ENCODE measurements around the gene NAALADL2. TPM values are rescaled to one million over a fixed set of nuclear protein-coding genes. Genes with fewer than 3 reads are reported as not detected.
"Not testable (repeated sequence)": the region's sequence is repeated elsewhere in the genome, so short reads cannot be mapped to it uniquely, and the experiment has no call there.

NAALADL2 gene
- total RNA-seq, 4 donors from 2014 or later, result 7.0 to 34.7 (median 18.4) TPM

DNA sequence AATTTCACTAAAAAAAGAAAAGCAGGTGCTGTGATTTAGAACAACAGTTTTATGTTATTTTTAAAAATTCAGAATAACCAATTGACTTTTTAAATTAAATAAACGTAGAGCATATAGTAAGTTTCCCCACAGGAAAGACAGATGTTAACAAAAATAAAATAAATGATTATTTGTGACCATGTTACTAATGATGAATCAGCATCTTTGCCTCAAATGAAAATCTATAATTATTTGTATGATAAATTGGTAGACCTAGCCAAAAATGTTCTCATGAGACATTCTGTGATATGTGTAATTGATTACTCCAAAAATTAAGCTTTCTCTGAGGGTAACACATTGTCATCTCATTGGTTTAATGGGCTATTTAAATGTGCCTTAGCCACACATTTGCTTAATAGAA, 948.0 kb downstream of the NAALADL2 start:
- Histone ChIP-seq H3K4me3 (no peak overlapping the region), H3K27ac (no peak overlapping the region), H3K9me3 (no peaks in the 10 kb centered on the region), H3K4me1 (no peaks in the 10 kb centered on the region), H3K27me3 (no peaks in the 10 kb centered on the region), H3K36me3 (no peaks in the 10 kb centered on the region)
- DNase-seq, result no peak
- TF ChIP-seq POLR2A (IDR thresholded peaks at IDR 0.05), result no peak
- TF ChIP-seq, protein P1, sequence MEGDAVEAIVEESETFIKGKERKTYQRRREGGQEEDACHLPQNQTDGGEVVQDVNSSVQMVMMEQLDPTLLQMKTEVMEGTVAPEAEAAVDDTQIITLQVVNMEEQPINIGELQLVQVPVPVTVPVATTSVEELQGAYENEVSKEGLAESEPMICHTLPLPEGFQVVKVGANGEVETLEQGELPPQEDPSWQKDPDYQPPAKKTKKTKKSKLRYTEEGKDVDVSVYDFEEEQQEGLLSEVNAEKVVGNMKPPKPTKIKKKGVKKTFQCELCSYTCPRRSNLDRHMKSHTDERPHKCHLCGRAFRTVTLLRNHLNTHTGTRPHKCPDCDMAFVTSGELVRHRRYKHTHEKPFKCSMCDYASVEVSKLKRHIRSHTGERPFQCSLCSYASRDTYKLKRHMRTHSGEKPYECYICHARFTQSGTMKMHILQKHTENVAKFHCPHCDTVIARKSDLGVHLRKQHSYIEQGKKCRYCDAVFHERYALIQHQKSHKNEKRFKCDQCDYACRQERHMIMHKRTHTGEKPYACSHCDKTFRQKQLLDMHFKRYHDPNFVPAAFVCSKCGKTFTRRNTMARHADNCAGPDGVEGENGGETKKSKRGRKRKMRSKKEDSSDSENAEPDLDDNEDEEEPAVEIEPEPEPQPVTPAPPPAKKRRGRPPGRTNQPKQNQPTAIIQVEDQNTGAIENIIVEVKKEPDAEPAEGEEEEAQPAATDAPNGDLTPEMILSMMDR (IDR thresholded peaks at IDR 0.05), result no peak

DNA sequence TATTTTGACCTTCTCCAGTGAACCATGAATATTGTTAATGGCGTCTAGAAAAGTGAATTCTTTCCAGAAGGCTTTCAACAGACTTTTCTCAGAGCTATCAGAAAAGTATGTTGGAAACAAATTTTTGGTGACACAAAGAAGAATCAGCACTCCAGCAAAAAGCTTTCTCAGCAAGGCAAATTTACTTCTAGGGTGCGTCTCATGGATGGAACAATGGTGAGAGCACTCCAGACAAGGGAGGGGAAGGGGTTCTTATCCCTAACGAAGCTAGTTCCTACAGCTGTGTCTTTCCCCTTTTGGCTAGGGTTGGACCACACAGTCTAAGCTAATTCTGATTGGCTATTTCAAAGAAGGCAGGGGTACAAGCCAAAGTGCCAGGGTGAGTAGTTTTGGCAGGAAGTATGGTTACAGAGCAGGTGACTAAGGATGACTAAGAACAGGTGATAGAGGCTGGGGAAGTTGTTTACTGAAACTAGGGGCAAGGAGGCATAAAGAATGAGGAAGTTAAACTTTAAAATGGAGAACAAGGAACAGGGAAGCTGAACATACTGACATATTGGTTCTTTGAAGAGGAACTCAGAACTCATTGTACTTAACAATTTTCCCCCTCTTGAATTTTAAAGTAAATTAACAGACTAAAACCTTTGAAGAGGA, 959.8 kb downstream of the NAALADL2 start:
- Histone ChIP-seq H3K36me3 (no peaks in the 10 kb centered on the region), H3K27ac (no peak overlapping the region), H3K4me3 (no peak overlapping the region), H3K27me3 (no peaks in the 10 kb centered on the region), H3K4me1 (no peaks in the 10 kb centered on the region), H3K9me3 (peaks cover 0 to 12% (median 0%) of the 10 kb centered on the region in 4 donors)
- TF ChIP-seq, protein P1 (IDR thresholded peaks at IDR 0.05), result no peak
- no peak for DNase-seq

DNA sequence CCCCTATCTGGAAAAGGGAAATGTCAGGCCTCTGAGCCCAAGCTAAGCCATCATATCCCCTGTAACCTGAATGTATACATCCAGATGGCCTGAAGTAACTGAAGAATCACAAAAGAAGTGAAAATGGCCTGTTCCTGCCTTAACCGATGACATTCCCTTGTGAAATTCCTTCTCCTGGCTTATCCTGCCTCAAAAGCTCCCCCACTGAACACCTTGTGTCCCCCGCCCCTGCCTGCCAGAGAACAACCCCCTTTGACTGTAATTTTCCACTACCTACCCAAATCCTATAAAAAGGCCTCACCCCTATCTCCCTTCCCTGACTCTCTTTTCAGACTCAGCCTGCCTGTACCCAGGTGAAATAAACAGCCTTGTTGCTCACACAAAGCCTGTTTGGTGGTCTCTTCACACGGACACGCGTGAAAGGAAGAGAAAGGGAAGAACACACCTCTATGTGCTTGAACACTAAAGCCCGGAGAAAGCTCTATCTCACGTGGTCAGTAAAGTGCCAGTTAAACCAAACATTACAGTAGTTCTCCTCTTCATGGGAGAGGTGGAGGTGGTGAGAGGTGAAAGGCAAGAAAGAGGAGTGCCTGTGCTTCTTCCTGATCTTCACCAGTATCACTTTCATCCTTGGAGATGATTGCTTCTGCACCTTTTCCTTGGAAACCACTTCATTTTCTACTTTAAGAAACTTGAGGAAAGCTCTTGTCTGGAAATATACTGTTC, 963.8 kb downstream of the NAALADL2 start:
- not testable (repeated sequence) for H3K27me3 ChIP-seq, H3K27ac ChIP-seq, H3K9me3 ChIP-seq, H3K4me3 ChIP-seq, DNase-seq, H3K36me3 ChIP-seq, H3K4me1 ChIP-seq

DNA sequence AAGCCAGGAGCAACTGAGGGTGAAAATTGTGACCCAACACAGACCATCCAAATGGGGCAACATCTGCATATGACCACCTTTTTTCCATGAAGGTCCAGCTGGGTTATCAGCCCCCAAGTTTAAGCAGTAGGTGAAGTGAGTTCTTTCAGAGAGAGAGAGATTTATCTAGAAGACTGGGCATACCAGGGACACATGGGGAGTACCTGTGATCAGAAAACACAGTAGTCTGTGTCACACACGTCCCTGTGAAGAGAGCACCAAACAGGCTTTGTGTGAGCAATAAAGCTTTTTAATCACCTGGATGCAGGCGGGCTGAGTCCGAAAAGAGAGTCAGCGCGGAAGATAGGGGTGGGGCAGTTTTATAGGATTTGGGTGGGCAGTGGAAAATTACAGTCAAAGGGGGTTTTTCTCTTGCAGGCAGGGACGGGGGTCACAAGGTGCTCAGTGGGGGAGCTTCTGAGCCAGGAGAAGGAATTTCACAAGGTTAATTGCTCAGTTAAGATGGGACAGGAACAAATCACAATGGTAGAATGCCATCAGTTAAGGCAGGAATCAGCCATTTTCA, 966.0 kb downstream of the NAALADL2 start:
- not testable (repeated sequence) for H3K27me3 ChIP-seq, DNase-seq, H3K4me3 ChIP-seq, H3K9me3 ChIP-seq, H3K27ac ChIP-seq, H3K4me1 ChIP-seq, H3K36me3 ChIP-seq

DNA sequence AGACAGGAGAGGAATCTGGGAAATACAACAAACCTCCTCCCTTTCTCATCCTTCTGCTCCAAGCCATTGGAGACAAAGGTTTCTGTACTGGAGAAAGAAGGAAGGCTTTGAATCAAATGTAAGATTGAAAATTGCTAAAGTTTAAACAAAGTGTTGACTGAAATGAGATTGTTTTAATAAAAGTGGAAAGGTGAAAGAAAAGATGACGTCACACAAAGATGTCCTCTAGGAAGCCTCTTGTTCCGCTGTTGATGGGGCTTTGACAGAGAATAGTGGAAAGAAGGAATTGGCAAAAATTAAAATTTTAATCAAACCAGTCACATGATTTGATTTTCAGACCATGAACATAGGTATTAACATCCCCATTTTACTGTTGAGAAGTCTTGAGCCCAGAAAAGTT, 967.6 kb downstream of the NAALADL2 start:
- Histone ChIP-seq H3K36me3 (no peaks in the 10 kb centered on the region), H3K9me3 (no peaks in the 10 kb centered on the region), H3K27ac (no peak overlapping the region), H3K4me3 (no peak overlapping the region), H3K27me3 (no peaks in the 10 kb centered on the region), H3K4me1 (no peaks in the 10 kb centered on the region)
- no peak for DNase-seq
- TF ChIP-seq, protein P1 (IDR thresholded peaks at IDR 0.05), result no peak
- no peak for TF ChIP-seq POLR2A (IDR thresholded peaks at IDR 0.05)

DNA sequence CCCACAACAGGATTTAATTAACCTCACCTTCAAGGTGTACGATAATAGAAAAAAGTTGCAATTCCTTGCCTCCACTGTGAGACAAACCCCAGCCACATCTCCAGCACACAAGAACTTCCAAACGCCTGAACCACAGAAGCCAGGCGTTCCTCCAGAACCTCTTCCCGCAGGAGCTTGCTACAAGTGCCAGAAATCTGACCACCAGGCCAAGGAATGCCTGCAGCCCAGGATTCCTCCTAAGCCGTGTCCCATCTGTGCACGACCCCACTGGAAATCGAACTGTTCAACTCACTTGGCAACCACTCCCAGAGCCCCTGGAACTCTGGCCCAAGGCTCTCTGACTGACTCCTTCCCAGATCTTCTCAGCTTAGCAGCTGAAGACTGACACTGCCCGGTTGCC, 970.7 kb downstream of the NAALADL2 start:
- DNase-seq, H3K27me3 ChIP-seq, H3K4me1 ChIP-seq, H3K36me3 ChIP-seq, H3K4me3 ChIP-seq, H3K27ac ChIP-seq, H3K9me3 ChIP-seq: not testable (repeated sequence)

DNA sequence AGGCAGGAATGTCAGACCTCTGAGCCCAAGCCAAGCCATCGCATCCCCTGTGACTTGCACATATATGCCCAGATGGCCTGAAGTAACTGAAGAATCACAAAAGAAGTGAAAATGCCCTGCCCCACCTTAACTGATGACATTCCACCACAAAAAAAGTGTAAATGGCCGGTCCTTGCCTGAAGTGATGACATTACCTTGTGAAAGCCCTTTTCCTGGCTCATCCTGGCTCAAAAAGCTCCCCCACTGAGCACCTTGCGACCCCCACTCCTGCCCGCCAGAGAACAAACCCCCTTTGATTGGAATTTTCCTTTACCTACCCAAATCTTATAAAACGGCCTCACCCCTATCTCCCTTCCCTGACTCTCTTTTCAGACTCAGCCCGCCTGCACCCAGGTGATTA, 976.6 kb downstream of the NAALADL2 start:
- not testable (repeated sequence) for DNase-seq, H3K36me3 ChIP-seq, H3K27me3 ChIP-seq, H3K4me1 ChIP-seq, H3K27ac ChIP-seq, H3K9me3 ChIP-seq, H3K4me3 ChIP-seq
